A172 (cell line): ENCODE measurements around the gene SCEL. TPM values are rescaled to one million over a fixed set of nuclear protein-coding genes. Genes with fewer than 3 reads are reported as not detected.
"Not testable (repeated sequence)": the region's sequence is repeated elsewhere in the genome, so short reads cannot be mapped to it uniquely, and the experiment has no call there.

ENCODE experiments used
- DNase-seq: peaks from one replicate; pipeline ENCODE4 v3.0.0-alpha.2; 2015; ENCODE audit warnings: low spot score
- total RNA-seq: library from RNA; depleted of rRNA; stranded (reverse); fragments of >200 nt; shearing (Covaris generic); gene quantifications from 2 replicates; pipeline ENCODE4 v1.2.3, GENCODE V29; 2014; rRNA removed

SCEL gene
- total RNA-seq = not detected in 2 replicates

- DNase-seq = no peak
Measured at GRCh38 chr13:77535448-77535847, at the start of gene SCEL. Gene SCEL (plus strand): TSS chr13:77535706. CDS start chr13:77555876, 20,170 bp downstream.

- DNase-seq = no peak
Measured at GRCh38 chr13:77489566-77490337, 45.8 kb upstream of the SCEL start.

DNA sequence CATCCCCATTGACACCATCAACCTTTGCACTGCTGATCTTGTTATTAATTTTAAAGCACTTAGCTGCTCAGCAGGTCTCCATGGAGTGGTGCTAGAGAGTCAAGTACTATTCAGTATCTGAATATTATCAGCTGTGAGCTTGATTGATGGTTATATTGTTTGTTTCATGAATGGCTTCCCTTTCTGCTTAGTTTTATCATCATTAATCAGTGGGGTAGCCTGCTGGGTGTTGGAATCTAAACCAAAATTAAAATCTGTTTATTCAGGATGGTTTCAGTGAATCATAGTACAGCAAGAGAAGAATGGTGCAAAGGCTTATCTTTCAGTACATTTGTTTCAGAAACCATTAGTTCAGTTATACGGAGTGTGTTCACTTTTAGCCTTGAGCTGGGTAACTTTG is 42.5 kb upstream of the SCEL start:
- peak; percentile 11 for DNase-seq

DNA sequence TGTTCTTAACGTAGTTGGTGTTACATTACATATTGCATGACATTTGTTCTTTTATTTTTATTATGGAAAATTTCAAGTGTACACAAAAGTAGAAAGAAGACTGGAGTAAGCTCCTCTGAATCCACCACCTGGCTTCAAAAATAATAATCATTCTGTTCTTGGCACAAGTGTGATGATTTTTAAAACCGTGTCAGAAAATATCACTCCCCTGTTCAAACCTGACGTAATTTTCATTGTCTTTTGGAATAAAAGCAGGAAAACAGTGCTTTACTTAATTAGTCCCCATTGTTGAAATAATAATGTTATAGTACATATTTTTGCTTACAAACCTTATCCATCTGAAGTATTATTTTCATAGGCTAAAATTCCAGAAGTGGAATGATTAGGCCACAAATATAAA is 41.3 kb upstream of the SCEL start:
- DNase-seq = no peak

- DNase-seq = no peak
Measured at GRCh38 chr13:77497350-77497749, 38.2 kb upstream of the SCEL start.

GRCh38 chr13:77497835-77498234 is 37.7 kb upstream of the SCEL start:
- DNase-seq = no peak

DNA sequence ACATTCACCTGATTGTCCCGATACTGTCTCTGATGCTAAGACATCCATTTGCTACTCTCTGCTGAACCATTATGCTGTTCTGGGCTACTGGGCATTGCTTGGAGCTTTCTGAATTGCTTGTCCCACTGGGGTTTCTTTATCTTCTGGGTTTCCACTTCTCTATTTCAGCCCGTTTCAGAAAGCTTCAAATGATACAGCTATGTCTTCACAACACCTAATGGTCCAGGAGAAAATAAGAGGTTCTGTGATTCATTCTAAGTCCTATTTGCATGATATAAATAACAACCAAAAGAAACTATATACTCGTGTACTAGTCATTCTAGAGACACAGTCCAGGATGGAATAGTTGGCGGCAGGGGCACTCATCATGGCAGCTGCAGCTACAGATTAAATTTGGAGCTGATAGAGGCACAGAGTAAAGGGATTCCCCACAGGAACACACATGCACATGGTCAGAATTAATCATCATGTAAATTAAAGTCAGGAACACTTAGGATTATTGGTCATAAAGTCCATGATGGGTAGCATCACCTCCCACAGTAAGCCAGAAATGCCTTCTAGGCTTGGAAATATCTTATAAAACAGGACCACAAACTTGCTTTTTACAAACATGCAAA is 33.3 kb upstream of the SCEL start:
- no peak for DNase-seq

GRCh38 chr13:77503398-77503797 is 32.1 kb upstream of the SCEL start:
- DNase-seq = no peak

- DNase-seq = no peak
Measured at GRCh38 chr13:77506874-77507273, 28.6 kb upstream of the SCEL start.

- DNase-seq = peak; percentile 78
Measured at GRCh38 chr13:77507931-77508776, 27.4 kb upstream of the SCEL start.

GRCh38 chr13:77508959-77509620 is 26.4 kb upstream of the SCEL start:
- DNase-seq = no peak

DNA sequence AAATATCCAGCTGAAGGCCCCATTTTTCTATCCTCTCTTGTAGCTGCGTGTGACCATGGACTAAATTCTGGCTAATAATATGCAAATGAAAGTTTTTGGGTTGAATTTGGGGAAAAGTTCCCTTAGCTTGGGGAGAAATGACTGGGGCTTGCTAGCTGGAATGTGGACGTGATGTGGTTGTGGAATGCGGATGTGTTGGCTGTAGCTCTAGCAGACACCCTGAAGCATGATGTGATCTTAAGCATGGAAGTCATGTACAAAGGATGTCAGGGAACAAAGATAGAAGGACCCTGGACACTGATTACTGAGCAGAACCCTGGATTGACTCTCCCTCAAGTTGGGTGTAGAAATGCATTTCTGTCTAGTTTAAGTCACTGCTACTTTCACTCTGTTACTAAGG is 25.4 kb upstream of the SCEL start:
- no peak for DNase-seq

DNA sequence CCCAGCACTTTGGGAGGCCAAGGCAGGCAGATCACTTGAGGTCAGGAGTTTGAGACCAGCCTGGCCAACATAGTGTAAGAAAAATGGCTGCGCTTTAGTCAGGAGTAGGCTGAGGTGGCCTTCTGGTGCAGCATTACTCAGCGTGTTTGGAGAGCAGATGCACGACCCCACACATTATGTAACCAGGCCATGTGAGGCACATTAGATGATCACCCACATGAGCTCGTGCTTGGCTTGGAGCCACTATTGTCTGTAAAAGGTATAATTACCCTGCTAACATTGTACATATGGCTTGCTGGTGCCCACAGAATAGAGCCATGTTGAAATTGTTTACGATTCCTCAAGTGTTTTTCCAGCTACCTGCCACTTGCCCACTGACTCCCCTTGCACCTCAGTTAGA is 24.0 kb upstream of the SCEL start:
- no peak for DNase-seq

DNA sequence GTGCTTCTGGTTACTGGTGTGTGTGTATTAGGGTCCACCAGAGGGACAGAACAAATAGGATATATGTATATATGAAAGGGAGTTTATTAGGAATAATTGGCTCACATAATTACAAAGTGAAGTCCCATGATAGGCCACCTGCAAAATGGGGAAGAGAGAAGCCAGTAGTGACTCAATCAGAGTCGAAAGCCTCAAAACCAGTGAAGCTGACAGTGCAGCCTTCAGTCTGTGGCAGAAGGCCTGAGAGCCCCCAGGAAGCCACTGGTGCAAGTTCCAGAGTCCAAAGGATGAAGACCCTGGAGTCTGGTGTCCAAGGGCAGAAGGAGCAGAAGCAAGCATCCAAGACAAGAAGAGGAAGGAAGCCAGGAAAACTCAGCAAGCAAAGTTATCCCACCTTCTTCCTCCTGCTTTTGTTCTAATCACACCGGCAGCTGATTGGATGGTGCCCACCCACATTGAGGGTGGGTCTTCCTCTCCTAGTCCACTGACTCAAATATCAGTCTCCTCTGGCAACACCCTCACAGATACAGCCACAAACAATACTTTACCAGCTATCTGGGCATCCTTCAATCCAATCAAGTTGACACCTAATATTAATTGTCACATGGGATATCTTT is 21.7 kb upstream of the SCEL start:
- DNase-seq = no peak

DNA sequence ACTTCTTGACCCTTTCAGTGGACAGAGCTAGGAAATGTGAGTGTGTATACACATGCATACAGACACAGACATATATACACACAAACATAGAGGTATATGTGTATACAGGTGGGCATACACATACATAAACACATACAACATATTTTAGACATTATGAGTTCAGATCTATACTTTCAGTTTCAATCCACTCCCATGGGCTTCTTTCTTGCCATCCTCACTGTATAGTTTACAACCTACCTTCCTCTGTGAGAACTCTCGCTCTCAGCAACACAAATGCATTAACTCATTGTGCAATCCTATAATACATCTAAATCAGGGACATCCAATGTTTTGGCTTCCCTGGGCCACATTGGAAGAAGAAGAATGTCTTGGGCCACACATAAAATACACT is 21.2 kb upstream of the SCEL start:
- DNase-seq = no peak

DNA sequence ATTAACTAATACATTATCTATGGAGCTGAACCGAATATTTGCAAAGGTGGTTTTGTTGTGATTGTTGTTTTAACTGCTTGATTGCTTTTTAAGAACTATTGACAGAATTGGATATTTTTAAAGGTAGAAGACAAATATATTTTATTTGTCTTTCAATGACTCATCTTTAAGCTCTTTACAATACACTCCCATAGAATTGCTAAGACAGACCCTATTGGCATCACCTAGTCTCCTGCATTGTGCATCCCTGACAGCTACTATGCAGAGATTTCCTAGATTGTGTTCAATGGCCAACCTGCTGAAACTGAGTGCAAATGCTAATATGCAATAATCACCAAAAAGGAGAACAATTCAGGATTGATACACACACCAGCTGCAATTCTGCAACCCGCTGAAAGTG is 19.7 kb upstream of the SCEL start:
- no peak for DNase-seq

DNA sequence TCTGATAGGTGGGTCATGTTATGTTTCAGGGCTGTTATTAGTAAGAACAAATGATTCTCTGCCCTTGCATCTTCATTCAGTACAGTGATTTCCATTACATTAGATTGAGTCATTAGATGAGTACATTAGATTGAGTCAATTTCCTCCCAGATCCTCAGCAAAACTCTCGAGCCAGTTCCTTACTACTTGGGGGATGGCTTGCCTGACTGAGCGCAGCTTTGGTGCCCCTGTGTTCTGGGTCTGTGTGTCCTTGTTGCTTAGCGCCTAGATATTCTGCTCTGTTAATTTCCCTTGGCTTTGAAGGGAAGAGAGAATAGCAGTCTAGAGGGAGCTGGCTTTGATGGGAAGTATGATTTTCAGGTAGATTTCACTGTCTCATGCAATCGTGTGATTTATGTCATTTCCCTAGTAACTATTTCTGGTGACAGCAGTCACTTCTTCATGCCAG is 19.1 kb upstream of the SCEL start:
- DNase-seq = peak; percentile 35

- no peak for DNase-seq
Measured at GRCh38 chr13:77518266-77518665, 17.2 kb upstream of the SCEL start.

GRCh38 chr13:77519396-77519795 is 16.1 kb upstream of the SCEL start:
- not testable (repeated sequence) for DNase-seq

DNA sequence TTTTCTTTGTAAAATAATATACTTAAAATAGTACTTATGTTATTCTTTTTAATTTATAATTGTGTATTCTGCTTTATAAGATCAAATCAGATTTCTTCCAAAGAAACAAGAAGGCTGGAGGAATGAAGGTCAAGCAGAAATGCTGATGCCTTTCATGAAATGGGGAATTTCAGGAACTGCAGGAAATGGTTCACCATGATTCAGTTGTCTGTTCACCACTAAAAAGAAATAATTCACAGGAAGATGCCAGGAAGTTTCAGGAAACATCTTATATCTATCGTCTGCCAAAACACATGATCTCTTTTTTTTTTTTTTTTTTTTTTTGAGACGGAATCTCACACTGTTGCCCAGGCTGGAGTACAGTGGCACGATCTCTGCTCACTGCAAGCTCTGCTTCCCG is 15.7 kb upstream of the SCEL start:
- DNase-seq = peak; percentile 44

GRCh38 chr13:77521194-77521593 is 14.3 kb upstream of the SCEL start:
- no peak for DNase-seq
